Endothelial cell of umbilical vein (primary cell): ENCODE measurements around the gene LRIG1. TPM values are rescaled to one million over a fixed set of nuclear protein-coding genes. Genes with fewer than 3 reads are reported as not detected.
A peak's percentile ranks its signal among the peaks of the same experiment; 100 is the strongest.

Source experiments
- BruUV-seq: library from RNA; stranded (reverse); fragments of 400-500 nt; replicated peaks from 2 replicates; lab custom pipeline; 2021; lab: Mats Ljungman, UMichigan
- CTCF ChIA-PET: fragments of 300-600, 350-600 bp; sonication (Branson Sonifier 250); formaldehyde crosslinking; loops from one replicate; lab custom pipeline; 2021; ENCODE audit warnings: antibody characterized with exemption, inconsistent platforms; lab: Charles Lee
- POLR2A ChIA-PET: fragments of 300-600, 350-600 bp; sonication (Branson Sonifier 250); formaldehyde crosslinking; loops from one replicate; lab custom pipeline; 2021; ENCODE audit warnings: antibody characterized with exemption, inconsistent platforms; lab: Charles Lee
- DNase-seq: peaks from one replicate; pipeline ENCODE4 v3.0.0-alpha.2; 2011; ENCODE audit warnings: low read depth, low spot score
- FAIRE-seq: peaks from 2 replicates; lab custom pipeline; 2011; peaks lifted over from hg19 to GRCh38; lab: Jason Lieb, UNC
- H2AFZ ChIP-seq: 2 replicates; pipeline ENCODE4 v1.6.0; 2012; ENCODE audit warnings: low read depth, low read length, control low read depth, inconsistent platforms
- H3K27ac ChIP-seq: 2 replicates; pipeline ENCODE4 v1.5.1; 2011; ENCODE audit warnings: low read depth, mild to moderate bottlenecking, control low read depth, low read length, moderate library complexity; ENCODE audit not compliant: insufficient read depth
- H3K27me3 ChIP-seq, 2 experiments: 2 replicates each; pipeline versions ENCODE4 v1.6.0 to v1.6.1; 2011; ENCODE audit warnings: low read length in 2 of 2, mixed read lengths in 1 of 2; ENCODE audit not compliant: control insufficient read depth in 2 of 2, insufficient read depth in 2 of 2
- H3K36me3 ChIP-seq, 2 experiments: 2 replicates in 1 of 2; 3 replicates in 1 of 2; pipeline ENCODE4 v1.5.1; 2011; ENCODE audit warnings: low read length in 2 of 2, mild to moderate bottlenecking in 1 of 2, moderate library complexity in 1 of 2; ENCODE audit not compliant: control insufficient read depth in 2 of 2, insufficient read depth in 2 of 2; ENCODE audit errors: extremely low read depth in 1 of 2
- H3K4me1 ChIP-seq: 3 replicates; pipeline ENCODE4 v1.5.1; 2011; ENCODE audit warnings: mild to moderate bottlenecking, low read length; ENCODE audit not compliant: control insufficient read depth, insufficient read depth; ENCODE audit errors: extremely low read depth
- H3K4me2 ChIP-seq: 2 replicates; pipeline ENCODE4 v1.6.1; 2011; ENCODE audit warnings: low read length, control low read depth, mixed read lengths; ENCODE audit not compliant: insufficient read depth
- H3K4me3 ChIP-seq, 3 experiments: fragments of 200-600 bp in 1 of 3; sonication (generic), shearing (Covaris generic) in 1 of 3; replicated peaks in 1 of 3; 2 replicates each; pipeline ENCODE4 v1.5.1; 2011 to 2016; ENCODE audit warnings: control low read depth in 3 of 3, low read length in 3 of 3, mild to moderate bottlenecking in 2 of 3, inconsistent platforms in 1 of 3, low read depth in 1 of 3, moderate library complexity in 1 of 3; ENCODE audit not compliant: insufficient read depth in 1 of 3
- H3K79me2 ChIP-seq: 2 replicates; pipeline ENCODE4 v1.6.0; 2012; ENCODE audit warnings: low read length, inconsistent platforms; ENCODE audit not compliant: control insufficient read depth, insufficient read depth
- H3K9ac ChIP-seq: replicated peaks from 2 replicates; pipeline ENCODE3; 2011; ENCODE audit warnings: low read length, control low read depth; ENCODE audit not compliant: insufficient read depth; ENCODE audit errors: extremely low read depth
- H3K9me1 ChIP-seq: replicated peaks from 3 replicates; pipeline ENCODE4 v1.6.0; 2011; ENCODE audit warnings: mild to moderate bottlenecking, low read length; ENCODE audit not compliant: control insufficient read depth, insufficient read depth; ENCODE audit errors: extremely low read depth
- H3K9me3 ChIP-seq: replicated peaks from 2 replicates; pipeline ENCODE4 v1.5.1; 2012; ENCODE audit warnings: low read length, inconsistent platforms; ENCODE audit not compliant: control insufficient read depth, insufficient read depth
- H4K20me1 ChIP-seq: replicated peaks from 2 replicates; pipeline ENCODE3; 2011; ENCODE audit warnings: mild to moderate bottlenecking, low read length; ENCODE audit not compliant: control insufficient read depth, insufficient read depth; ENCODE audit errors: extremely low read depth
- CTCF ChIP-seq, 2 donors: IDR thresholded peaks; 1 replicate in 1 of 2; 2 replicates in 1 of 2; pipeline ENCODE4 v1.5.1; 2011; ENCODE audit warnings: low read length in 2 of 2, mild to moderate bottlenecking in 2 of 2, moderate library complexity in 2 of 2, control low read depth in 1 of 2, inconsistent platforms in 1 of 2, low read depth in 1 of 2; ENCODE audit not compliant: insufficient read depth in 1 of 2; ENCODE audit errors: extremely low read depth in 1 of 2
- EZH2 ChIP-seq: IDR thresholded peaks from 2 replicates; pipeline ENCODE4 v1.6.1; 2012; ENCODE audit warnings: borderline replicate concordance, low read depth, mild to moderate bottlenecking, moderate library complexity, low read length, inconsistent platforms; ENCODE audit not compliant: severe bottlenecking
- FOS ChIP-seq: IDR thresholded peaks from 2 replicates; pipeline ENCODE4 v1.6.1; 2011; ENCODE audit warnings: mild to moderate bottlenecking, low read length, moderate library complexity, borderline replicate concordance; ENCODE audit not compliant: insufficient read depth
- GATA2 ChIP-seq: IDR thresholded peaks from 2 replicates; pipeline ENCODE4 v1.7.0; 2011; ENCODE audit warnings: low read depth, mild to moderate bottlenecking, moderate library complexity, mixed read lengths, low read length; ENCODE audit not compliant: insufficient read length, insufficient read depth
- JUN ChIP-seq: IDR thresholded peaks from 2 replicates; pipeline ENCODE4 v1.6.1; 2011; ENCODE audit warnings: borderline replicate concordance, low read depth; ENCODE audit not compliant: insufficient read length, insufficient read depth
- MAX ChIP-seq: IDR thresholded peaks from 2 replicates; pipeline ENCODE4 v1.6.1; 2011; ENCODE audit not compliant: insufficient read depth, insufficient read length
- MYC ChIP-seq: IDR thresholded peaks from one replicate; pipeline ENCODE4 v1.6.1; 2011; ENCODE audit warnings: mild to moderate bottlenecking, low read depth, low read length
- POLR2A ChIP-seq: IDR thresholded peaks from 2 replicates; pipeline ENCODE4 v1.6.1; 2012; ENCODE audit warnings: low read depth, mild to moderate bottlenecking, control low read depth, low read length
- POLR2AphosphoS5 ChIP-seq: IDR thresholded peaks from 2 replicates; pipeline ENCODE4 v1.6.1; 2012; ENCODE audit warnings: low read depth, mild to moderate bottlenecking, control low read depth, low read length, moderate library complexity; ENCODE audit not compliant: insufficient read depth
- dilution Hi-C: fragments of 300-500 bp; cut with MboI; formaldehyde crosslinking; loops from one replicate; pipeline ENCODE4 v1.15.0; 2019; ENCODE audit warnings: low sequenced_read_pairs; ENCODE audit not compliant: extremely low pct_ligation_motif_present
- intact Hi-C: fragments of 100-400 bp; cut with micrococcal nuclease; formaldehyde crosslinking; loops from one replicate; pipeline ENCODE4 v1.10.0; 2022
- polyA plus RNA-seq, 4 experiments: library from polyadenylated mRNA; depleted of rRNA in 3 of 4; stranded (reverse) in 3 of 4; unstranded in 1 of 4; fragments of >200 nt; gene quantifications; 2 replicates each; pipeline versions ENCODE4 v1.2.1 to v1.2.3, GENCODE V29; 2011 to 2012; ENCODE audit warnings: missing spikeins in 1 of 4
- total RNA-seq: library from RNA; stranded (reverse); gene quantifications from 2 replicates; pipeline ENCODE4 v1.2.3, GENCODE V29; 2021

The LRIG1 gene
- total and polyA plus RNA-seq, 2 donors (not counting 3 experiments of a cell fraction or from before 2014, with no cell fraction given), result 50.3 to 52.2 TPM

GRCh38 chr3:66470956-66471686 is 29.7 kb downstream of the LRIG1 start:
- Histone ChIP-seq H3K9ac (no peak overlapping the region), H3K36me3 (no peaks in the 10 kb centered on the region), H2AFZ (no peak overlapping the region), H3K27me3 (no peaks in the 10 kb centered on the region), H3K4me2 (no peak overlapping the region), H3K4me3 (no peak overlapping the region), H3K9me3 (no peaks in the 10 kb centered on the region), H3K9me1 (no peaks in the 10 kb centered on the region), H3K4me1 (peaks cover 54% of the 10 kb centered on the region), H4K20me1 (no peaks in the 10 kb centered on the region), H3K79me2 (peaks cover 61% of the 10 kb centered on the region), H3K27ac (peak overlapping the region; percentile 92)
- dilution Hi-C loops (no loop called here), intact Hi-C loops (loop anchor here (5.0 kb wide), 1 partner anchor 64 kb away; no protein-coding TSS in a partner anchor)
- FAIRE-seq (no peak), DNase-seq (no peak)
- POLR2A ChIA-PET, result no interaction called here
- TF ChIP-seq FOS (no peak), MAX (no peak), EZH2 (no peak), GATA2 (no peak), MYC (no peak), JUN (no peak), POLR2AphosphoS5 (no peak), POLR2A (no peak), CTCF (IDR thresholded peaks at IDR 0.05; ENCODE audit: extremely low read depth in 1 of 2, insufficient read depth in 1 of 2, low read depth in 1 of 2, low read length in 2 of 2) (no peak)
- BruUV-seq, result no TSS peak
- CTCF ChIA-PET, result interaction anchor here (0.8 to 1.3 kb wide), 4 partner anchors 9 to 93 kb away, joined by 3 read pairs; no protein-coding TSS in a partner anchor
